T-helper 2 cell treated with Interferon-gamma antibody and Interleukin-4, amounts not matched to agents 100 ng/mL and 5 ng/mL, for 36 hours (primary cell): Measurements from ENCODE around the gene SDHA. TPM values are rescaled to one million over a fixed set of nuclear protein-coding genes. Genes with fewer than 3 reads are reported as not detected.
"Not testable (repeated sequence)": the region's sequence is repeated elsewhere in the genome, so short reads cannot be mapped to it uniquely, and the experiment has no call there.

Experiments used
- intact Hi-C: fragments of 100-400 bp; cut with micrococcal nuclease; formaldehyde crosslinking; loops from one replicate; pipeline ENCODE4 v1.15.1; 2023
- total RNA-seq: library from RNA; stranded (reverse); gene quantifications from 2 replicates; pipeline ENCODE4 v1.2.3, GENCODE V29; 2022

SDHA gene
- total RNA-seq, 1 donor from 2014 or later = 158 TPM

DNA sequence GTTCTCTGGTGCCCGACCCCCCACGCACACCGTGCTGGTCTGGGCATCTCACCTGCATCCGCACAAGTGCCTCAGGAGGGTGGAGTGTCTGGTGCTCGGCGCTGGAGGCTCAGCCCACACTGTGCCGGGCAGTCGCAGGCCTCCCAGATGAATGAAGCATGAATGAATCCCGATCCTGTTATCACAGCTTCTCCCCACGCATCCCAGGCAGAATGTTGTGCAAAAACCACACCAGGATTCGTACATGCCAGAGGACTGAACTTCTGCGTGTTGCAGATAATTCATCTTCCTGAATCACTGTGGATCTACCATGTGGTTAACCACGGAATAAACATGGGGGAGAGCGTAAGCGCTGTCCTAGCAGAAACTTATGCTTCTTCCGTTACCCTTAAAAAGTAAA lies 78.8 kb downstream of the SDHA start:
- intact Hi-C loops = not testable (repeated sequence)

DNA sequence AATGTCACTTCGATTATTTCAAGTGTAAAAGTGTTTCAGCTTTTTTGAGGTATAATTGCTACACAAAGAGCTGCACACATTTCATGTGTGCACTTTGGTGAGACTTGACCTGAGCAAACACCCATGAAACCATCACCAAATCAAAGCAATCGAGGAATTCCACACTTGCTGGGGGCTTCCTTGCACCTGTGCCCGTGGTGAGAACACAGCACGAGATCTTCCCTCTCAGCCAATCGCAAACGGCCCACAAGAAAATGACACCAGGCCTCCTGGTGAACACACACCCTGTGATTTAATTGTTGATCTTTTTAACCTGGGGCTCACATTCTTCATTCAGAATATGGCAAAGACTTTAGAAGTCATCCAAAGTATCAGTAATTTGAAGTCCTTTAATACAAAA lies 79.3 kb downstream of the SDHA start:
- intact Hi-C loops = not testable (repeated sequence)

DNA sequence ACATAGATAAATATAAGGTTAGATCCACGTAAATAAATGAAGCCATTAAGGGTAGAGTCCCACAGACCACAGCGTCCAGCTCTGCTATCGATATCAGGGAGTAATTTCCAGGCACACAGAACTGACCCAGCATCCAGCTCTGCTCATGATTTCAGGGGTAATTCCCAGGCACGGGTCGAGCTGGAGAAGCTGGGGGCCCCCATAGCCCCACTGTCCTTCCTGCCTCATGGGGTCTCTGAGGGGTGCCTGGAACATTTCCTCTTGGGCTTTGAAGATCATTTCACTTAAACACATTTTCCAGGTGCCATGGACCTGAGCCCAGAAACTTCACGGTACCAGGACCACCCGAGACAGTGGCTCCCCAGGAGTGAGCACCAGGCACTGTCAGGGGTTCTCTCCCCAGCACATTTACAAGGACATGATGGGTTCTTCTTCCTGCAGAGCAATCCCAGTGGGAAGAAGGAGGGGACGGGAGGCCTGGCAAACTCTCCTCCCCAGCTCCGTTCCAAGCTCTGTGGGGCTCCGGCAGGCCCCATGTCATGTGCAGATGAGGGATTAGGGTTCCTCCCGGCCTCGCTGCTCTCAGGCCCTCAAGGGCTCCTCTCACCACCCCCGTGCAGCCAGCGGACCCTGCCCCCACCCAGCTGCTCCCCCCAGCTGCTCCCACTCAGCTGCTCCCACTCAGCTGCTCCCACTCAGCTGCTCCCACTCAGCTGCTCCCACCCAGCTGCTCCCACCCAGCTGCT lies 80.0 kb downstream of the SDHA start:
- intact Hi-C loops = not testable (repeated sequence)

DNA sequence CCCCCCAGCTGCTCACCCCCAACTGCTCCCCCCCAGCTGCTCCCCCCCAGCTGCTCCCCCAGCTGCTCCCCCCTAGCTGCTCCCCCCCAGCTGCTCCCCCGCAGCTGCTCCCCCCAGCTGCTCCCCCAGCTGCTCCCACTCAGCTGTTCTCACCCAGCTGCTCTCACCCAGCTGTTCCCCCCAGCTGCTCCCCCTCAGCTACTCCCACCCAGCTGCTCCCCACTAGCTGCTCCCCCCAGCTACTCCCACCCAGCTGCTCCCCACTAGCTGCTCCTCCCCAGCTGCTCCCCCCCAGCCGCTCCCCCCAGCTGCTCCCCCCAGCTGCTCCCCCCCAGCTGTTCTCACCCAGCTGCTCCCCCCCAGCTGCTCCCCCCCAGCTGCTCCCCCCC lies 80.6 kb downstream of the SDHA start:
- intact Hi-C loops = no loop called here

DNA sequence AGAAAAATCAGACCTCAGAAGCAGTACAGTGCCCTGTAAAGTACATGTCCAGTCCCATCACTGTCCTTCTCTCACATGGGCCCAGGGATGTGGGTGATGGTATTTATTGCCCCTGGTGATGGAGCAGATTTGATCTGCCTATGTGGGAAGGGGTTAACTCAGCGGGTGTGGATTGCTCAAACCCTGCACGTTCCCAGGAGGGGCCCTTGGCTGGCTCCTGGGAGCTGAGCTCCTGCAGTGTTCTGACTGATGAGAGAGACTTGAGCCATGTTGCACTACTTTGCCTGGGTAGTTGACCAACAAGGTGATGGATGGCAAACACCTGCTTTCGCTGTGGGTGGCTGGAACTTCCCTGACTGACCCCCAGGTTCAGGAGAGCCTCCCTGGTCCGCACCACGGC lies 81.8 kb downstream of the SDHA start:
- intact Hi-C loops = not testable (repeated sequence)

DNA sequence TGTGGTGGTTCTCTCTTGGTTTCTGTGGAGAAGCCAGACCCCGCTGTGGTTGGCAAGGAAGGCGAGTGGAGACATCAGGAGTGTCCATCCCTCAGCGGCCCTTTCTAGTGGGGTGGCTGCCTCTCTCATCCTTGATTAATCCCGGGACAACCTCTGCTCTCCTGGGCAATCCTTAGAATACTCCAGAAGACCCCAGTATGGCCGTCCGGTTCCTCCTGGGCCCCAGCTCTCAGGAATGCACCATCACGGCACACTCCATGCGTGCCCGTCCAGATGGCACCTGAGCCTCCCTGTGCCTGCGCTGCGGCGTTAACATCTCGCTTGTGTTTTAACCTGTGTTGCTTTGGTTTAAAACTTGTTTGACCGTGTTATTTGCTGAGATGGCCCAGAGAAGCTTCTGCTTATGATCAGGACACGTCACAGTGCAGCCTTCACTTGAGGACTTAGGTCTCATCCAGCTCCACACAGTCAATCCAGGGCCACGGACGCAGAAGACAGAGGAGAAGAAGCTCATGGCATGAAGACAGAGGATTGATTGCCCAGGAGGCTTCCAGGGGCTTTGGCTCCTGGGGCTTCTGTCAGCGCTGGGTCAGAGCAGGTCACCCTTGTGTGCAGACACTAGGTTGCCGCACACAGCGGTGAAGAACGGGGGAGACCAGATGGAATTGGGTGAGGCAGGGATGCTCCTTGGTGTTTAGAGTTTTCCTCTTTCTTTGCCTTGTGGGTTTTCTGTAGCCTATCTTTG lies 82.7 kb downstream of the SDHA start:
- intact Hi-C loops = not testable (repeated sequence)

DNA sequence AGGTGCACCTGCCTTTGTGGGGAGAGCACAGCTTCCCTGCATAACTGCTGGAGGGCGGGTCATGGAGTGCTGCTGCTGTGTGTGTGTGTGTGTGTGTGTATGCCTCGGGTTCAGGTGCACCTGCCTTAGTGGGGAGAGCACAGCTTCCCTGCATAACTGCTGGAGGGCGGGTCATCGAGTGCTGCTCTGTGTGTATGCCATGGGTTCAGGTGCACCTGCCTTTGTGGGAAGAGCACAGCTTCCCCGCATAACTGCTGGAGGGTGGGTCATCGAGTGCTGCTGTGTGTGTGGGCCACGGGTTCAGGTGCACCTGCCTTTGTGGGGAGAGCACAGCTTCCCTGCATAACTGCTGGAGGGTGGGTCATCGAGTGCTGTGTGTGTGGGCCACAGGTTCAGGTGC lies 84.3 kb downstream of the SDHA start:
- intact Hi-C loops = not testable (repeated sequence)

DNA sequence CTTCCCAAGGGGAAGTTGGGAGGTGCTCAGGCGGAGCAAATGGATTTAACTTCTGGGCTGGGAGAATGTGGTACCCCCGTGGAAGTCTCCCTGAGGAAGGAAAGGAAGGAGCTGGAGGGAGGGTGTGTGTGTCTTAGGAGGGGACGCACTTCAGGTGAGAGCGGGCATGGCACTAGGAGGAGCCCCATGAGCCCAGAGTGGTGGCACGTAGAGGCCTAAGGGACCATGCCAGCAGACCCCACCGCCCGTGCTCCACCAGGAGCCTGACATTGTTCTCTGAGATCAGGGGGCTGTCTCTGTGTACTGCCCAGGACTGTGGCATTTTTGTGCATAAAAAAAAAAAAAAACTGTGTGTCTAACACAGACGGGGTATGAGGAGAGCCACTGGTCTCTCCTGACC lies 84.8 kb downstream of the SDHA start:
- intact Hi-C loops = no loop called here

DNA sequence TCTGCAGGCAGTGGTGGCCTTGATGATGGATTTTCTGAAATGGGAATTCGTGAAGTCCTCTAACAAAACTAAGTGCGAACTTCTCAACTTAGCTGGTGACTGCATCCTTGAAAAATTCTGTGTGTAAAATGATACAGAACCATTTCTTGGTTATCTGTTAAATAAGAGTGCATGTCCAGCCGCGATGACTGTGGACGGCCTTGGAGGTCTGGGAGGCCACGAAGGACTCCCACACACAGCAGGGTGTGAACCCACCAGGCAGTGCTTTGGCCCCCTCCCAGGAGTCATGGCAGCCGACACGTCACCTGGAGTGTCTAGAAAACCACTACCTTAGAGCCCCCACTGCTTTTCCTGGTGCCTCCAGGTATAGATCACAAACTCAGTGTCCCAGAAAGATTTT lies 85.6 kb downstream of the SDHA start:
- intact Hi-C loops = not testable (repeated sequence)

DNA sequence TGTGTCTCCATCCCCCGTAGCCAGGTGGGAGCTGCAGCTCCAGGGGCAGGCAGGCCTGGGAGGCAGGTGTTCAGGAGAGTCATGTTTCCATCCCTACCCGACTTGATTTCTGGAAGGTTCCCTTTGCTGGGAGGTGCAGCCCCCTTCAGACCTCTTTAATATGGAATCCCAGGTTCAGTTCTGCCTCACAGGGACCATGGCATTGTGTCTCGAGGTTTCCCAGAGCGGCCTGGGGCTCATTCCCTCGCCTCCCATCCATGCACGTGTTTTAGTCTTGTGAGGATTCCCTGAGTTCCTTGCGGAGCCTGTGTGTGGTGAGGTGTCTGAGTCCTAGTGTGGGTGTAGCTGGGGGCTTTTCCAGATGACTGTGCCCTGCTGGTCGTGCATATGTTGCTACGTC lies 86.9 kb downstream of the SDHA start:
- intact Hi-C loops = no loop called here

DNA sequence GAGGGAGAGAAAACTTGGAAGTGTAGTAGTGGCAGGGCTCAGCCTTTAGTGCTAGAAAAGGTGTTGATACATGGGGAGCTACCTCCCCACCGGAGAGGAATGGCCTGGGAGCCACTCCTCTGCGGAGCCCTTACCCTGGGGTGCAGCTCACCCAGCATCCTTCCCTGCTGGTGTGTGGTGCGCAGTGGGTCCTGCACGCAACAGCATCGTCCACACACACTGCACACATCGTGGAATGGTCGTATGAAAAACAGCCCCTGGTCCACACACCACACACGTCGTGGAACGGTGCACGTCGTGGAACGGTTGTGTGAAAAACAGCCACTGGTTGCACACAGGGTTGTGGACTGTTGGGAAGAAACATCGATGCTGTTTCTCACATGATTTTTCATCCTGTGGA lies 87.3 kb downstream of the SDHA start:
- intact Hi-C loops = no loop called here

DNA sequence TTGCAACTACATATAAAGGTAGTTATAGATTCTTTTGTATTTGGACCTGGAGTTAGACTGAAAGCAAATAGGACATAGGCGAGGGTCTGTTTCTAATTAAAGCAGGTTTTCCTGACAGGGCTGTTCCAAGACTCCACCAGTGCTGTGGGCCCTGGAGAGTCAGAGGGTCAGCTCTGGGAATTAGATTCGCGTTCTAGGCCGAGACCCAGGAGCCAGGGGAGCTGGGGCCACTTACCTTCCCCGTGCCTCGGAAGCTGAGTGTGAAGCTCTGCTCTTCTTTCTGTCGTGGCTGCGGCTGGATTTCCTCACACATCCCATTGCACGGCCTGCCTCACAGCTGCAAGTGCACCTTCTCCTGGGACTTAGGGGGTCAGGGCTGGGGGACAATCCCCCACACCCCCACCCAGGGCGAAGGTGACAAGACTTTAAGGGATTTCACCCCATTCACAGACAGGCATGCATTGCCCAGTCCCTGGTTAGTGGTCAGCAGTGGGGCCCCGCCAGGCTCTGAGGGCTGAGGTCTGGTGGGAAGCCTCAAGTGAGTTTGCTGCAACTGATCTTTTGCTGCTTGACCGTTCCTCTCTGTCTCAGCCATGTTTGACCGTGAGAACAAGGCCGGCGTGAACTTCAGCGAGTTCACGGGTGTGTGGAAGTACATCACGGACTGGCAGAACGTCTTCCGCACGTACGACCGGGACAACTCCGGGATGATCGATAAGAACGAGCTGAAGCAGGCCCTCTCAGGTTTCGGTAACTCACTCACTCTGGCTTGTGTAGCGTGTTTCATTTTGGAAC lies 88.1 kb downstream of the SDHA start:
- intact Hi-C loops = no loop called here

Other genes starting within 250 kb of the SDHA start
- not detected in 2 replicates for gene PLEKHG4B, start 126.2 kb upstream of the SDHA start, total RNA-seq
- gene LRRC14B, start 26.8 kb upstream of the SDHA start, total RNA-seq = not detected in 2 replicates
- 5.7 and 6.5 TPM in 2 replicates for gene CCDC127, start 167 bp upstream of the SDHA start, total RNA-seq
- gene PDCD6, start 53.3 kb downstream of the SDHA start, total RNA-seq = 91.4 and 95.3 TPM in 2 replicates
- 39.4 and 42.2 TPM in 2 replicates for gene AHRR, start 103.4 kb downstream of the SDHA start, total RNA-seq
- gene EXOC3, start 224.9 kb downstream of the SDHA start, total RNA-seq = 70.0 and 72.1 TPM in 2 replicates